Subcutaneous adipose tissue (tissue), 4 donors: Measurements from ENCODE around the gene ARHGAP12. TPM values are rescaled to one million over a fixed set of nuclear protein-coding genes. Genes with fewer than 3 reads are reported as not detected.

ENCODE experiments used
- small RNA-seq: library from RNA; depleted of rRNA; stranded (forward); fragments of <200 nt; gene quantifications from one replicate; pipeline ENCODE3, GENCODE V24; 2016
- total RNA-seq, 4 donors: library from RNA; depleted of rRNA; stranded (reverse); fragments of >200 nt; gene quantifications; one replicate each; pipeline ENCODE4 v1.1.0, GENCODE V29; 2016
- TF ChIP-seq, protein P1 (sequence below): fragments of 450-650 bp; IDR thresholded peaks from one replicate; pipeline ENCODE4 v1.5.1; 2016; ENCODE audit warnings: low read depth, mild to moderate bottlenecking, control low read depth, antibody characterized with exemption, moderate library complexity

Gene ARHGAP12
- total RNA-seq, 4 donors from 2014 or later, result 32.4 to 52.9 (median 45.1) TPM

DNA sequence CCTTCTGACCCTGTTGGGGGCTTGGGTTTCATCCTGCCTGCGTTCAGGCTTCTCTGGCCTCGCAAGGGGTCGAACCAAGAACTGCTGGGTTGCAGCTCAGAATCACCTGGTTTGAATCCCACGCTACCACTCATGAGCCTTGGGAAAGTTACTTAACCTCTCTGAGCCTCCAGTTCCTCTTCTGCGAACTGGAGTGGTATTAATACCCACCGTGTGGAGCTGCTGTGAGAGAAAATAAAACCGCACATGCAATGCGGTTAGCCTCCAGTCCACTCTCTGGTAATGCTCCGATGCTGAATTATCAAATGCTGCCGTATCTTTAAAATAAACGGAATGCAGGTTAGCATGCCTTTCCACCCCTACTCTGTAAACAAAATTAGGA lies 171.9 kb downstream of the ARHGAP12 start:
- TF ChIP-seq, protein P1, sequence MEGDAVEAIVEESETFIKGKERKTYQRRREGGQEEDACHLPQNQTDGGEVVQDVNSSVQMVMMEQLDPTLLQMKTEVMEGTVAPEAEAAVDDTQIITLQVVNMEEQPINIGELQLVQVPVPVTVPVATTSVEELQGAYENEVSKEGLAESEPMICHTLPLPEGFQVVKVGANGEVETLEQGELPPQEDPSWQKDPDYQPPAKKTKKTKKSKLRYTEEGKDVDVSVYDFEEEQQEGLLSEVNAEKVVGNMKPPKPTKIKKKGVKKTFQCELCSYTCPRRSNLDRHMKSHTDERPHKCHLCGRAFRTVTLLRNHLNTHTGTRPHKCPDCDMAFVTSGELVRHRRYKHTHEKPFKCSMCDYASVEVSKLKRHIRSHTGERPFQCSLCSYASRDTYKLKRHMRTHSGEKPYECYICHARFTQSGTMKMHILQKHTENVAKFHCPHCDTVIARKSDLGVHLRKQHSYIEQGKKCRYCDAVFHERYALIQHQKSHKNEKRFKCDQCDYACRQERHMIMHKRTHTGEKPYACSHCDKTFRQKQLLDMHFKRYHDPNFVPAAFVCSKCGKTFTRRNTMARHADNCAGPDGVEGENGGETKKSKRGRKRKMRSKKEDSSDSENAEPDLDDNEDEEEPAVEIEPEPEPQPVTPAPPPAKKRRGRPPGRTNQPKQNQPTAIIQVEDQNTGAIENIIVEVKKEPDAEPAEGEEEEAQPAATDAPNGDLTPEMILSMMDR, result no peak

DNA sequence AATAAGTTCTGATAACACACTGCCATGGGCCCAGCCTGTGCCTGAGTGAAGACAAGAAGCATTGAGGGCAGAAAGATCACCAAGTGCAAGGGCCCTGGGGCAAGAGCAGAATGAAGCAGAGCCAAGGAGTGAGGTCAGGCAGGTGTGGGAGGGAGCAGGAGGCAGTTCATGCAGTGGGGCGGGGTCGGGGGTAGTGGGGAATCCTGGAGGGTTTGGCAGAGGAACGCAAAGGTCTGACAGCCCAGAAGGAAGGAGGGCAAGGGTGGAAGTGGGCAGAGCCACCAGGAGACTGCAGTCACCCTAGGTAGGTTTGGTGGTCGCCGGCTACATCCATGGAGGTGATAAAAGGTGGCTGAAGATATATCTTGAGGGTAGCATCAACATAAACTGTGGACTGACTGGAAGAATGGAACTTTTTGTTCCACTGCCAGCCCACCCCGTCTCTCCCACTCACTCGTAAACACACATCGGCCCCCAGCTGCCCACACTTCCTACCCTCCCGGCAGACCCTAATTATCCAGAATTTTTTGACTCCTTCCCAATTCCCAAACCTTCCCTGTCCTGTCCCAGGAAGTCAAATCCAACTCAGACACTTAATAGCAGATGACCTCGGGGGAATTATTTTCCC lies 172.4 kb downstream of the ARHGAP12 start:
- TF ChIP-seq, protein P1, result no peak

Small RNA genes lying within 50 kb of the gene (small RNA-seq; reads per million reads assigned to genes)
- 0.49 reads per million for gene RF00019

Other genes with a start within 250 kb of the ARHGAP12 start
- 100 to 1,000 TPM; 102 to 148 (median 114) TPM for gene KIF5B, start 127.6 kb upstream of the ARHGAP12 start, total RNA-seq